Gastroesophageal sphincter (tissue), 3 donors: ENCODE data around the gene ANO4.

Experiments
- EP300 ChIP-seq: sonication (generic); formaldehyde crosslinking; IDR thresholded peaks from one replicate; pipeline ENCODE4 v1.6.1; 2017; ENCODE audit warnings: antibody characterized with exemption, mild to moderate bottlenecking
- POLR2A ChIP-seq, 2 donors: fragments of 450-650 bp; IDR thresholded peaks; one replicate each; pipeline ENCODE4 v1.6.1; 2017; ENCODE audit warnings: antibody characterized with exemption in 2 of 2, mild to moderate bottlenecking in 2 of 2, moderate library complexity in 1 of 2
- POLR2AphosphoS5 ChIP-seq: sonication (generic); formaldehyde crosslinking; IDR thresholded peaks from one replicate; pipeline ENCODE4 v1.6.1; 2017; ENCODE audit warnings: antibody characterized with exemption
- TF ChIP-seq, protein P1 (sequence below), 4 experiments: fragments of 200-600 bp in 2 of 4; fragments of 450-650 bp in 2 of 4; sonication (generic) in 1 of 4; IDR thresholded peaks; one replicate each; pipeline ENCODE4 v1.5.1; 2017 to 2019; ENCODE audit warnings: antibody characterized with exemption in 4 of 4, mild to moderate bottlenecking in 2 of 4, moderate library complexity in 2 of 4

GRCh38 chr12:101019201-101019600, 224.6 kb downstream of the ANO4 start:
- TF ChIP-seq, protein P1, sequence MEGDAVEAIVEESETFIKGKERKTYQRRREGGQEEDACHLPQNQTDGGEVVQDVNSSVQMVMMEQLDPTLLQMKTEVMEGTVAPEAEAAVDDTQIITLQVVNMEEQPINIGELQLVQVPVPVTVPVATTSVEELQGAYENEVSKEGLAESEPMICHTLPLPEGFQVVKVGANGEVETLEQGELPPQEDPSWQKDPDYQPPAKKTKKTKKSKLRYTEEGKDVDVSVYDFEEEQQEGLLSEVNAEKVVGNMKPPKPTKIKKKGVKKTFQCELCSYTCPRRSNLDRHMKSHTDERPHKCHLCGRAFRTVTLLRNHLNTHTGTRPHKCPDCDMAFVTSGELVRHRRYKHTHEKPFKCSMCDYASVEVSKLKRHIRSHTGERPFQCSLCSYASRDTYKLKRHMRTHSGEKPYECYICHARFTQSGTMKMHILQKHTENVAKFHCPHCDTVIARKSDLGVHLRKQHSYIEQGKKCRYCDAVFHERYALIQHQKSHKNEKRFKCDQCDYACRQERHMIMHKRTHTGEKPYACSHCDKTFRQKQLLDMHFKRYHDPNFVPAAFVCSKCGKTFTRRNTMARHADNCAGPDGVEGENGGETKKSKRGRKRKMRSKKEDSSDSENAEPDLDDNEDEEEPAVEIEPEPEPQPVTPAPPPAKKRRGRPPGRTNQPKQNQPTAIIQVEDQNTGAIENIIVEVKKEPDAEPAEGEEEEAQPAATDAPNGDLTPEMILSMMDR (IDR thresholded peaks at IDR 0.05): no peak
- TF ChIP-seq POLR2A (IDR thresholded peaks at IDR 0.05): no peak
- no peak for TF ChIP-seq EP300
- no peak for TF ChIP-seq POLR2AphosphoS5
